ENCODE results near the gene SMARCA4.
"Not testable (repeated sequence)": the region's sequence is repeated elsewhere in the genome, so short reads cannot be mapped to it uniquely, and the experiment has no call there.

The SMARCA4 gene

GRCh38 chr19:10979951-10980381 lies 19.1 kb downstream of the SMARCA4 start:
- peak in 6 of 14 donors; percentile 4 to 70 (median 12) for DNase-seq

- DNase-seq, result peak in 1 of 14 donors; percentile 18
These were observed 20.5 kb downstream of the SMARCA4 start for GRCh38 chr19:10981252-10981895.

- no peak for DNase-seq
These were observed 22.2 kb downstream of the SMARCA4 start for GRCh38 chr19:10983026-10983425.

- no peak for DNase-seq
These were observed 23.4 kb downstream of the SMARCA4 start for GRCh38 chr19:10984166-10984735.

GRCh38 chr19:10985502-10985901 lies 24.7 kb downstream of the SMARCA4 start:
- no peak for DNase-seq

- DNase-seq, result no peak
These were observed 25.7 kb downstream of the SMARCA4 start for GRCh38 chr19:10986301-10987127.

DNA sequence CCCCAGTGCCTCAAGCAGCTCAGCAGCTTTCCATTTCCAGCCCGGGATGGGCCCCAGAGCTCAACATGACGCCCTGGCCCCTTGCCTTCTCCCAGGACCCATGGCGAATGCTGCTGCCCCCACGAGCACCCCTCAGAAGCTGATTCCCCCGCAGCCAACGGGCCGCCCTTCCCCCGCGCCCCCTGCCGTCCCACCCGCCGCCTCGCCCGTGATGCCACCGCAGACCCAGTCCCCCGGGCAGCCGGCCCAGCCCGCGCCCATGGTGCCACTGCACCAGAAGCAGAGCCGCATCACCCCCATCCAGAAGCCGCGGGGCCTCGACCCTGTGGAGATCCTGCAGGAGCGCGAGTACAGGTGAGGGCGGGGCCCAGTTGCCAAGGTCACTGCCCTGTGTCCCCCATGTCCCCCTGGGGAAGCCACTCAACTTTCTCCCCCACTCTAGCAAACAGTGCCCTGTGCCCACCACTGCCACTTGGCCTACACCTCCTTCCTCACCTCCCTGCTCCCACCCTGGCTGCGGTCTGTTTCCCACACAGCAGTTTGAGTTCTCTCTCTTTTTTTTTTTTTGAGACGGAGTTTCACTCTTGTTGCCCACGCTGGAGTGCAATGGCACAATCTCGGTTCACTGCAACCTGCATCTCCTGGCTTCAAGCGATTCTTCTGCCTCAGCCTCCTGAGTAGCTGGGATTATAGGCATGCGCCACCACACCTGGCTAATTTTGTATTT lies 26.9 kb downstream of the SMARCA4 start:
- DNase-seq, result no peak

- no peak for DNase-seq
These were observed 27.6 kb downstream of the SMARCA4 start for GRCh38 chr19:10988380-10988779.

DNA sequence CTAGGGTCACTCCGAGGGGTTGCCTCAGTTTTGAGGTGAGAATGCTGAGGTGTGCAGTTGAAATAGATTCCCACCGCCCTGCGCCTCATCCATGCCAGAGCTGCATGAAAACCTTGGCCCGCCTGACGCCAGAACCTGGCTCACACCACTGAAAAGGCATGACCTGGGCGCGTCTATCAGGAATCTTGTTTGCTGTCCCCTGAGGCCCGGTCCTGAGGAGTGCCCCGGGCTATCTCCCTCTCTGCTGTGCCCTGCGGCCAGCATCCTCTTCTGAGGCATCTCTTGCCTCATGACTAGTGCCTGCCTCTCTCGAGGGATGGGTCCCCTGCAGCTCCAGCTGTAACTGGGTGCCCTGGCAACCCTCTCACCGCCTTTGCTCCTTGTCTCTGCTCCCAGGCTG lies 28.1 kb downstream of the SMARCA4 start:
- DNase-seq, result no peak

- no peak for DNase-seq
These were observed 30.2 kb downstream of the SMARCA4 start for GRCh38 chr19:10991076-10991475.

DNA sequence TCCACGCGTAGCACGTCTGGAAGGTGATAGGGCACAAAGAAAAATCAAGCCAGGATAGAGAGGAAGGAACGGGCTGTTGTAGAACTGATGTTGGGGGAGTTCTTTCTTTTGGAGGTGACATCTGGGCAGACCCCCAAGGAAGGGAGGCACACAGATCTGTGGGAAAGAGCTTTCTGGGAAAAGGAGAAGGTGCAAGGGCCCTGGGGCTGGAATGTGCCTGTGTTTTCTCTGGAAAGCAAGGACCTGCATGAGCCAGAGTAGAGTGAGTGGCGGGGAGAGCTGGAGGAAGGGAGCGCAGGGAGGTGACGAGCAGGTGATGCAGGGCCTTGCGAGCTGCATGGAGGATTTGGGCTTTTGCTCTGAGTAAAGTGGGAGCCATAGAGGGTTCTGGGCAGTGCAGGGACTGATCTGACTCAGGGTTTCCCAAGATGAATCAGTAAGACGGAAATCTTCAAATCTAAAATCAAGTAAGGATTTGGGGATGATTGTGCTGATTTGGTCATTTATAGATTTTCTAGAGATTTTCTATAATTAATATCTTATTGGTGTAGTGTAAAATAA lies 30.8 kb downstream of the SMARCA4 start:
- no peak for DNase-seq

GRCh38 chr19:10992174-10992573 lies 31.3 kb downstream of the SMARCA4 start:
- DNase-seq, result not testable (repeated sequence)

- DNase-seq, result no peak
These were observed 35.2 kb downstream of the SMARCA4 start for GRCh38 chr19:10995926-10996600.

DNA sequence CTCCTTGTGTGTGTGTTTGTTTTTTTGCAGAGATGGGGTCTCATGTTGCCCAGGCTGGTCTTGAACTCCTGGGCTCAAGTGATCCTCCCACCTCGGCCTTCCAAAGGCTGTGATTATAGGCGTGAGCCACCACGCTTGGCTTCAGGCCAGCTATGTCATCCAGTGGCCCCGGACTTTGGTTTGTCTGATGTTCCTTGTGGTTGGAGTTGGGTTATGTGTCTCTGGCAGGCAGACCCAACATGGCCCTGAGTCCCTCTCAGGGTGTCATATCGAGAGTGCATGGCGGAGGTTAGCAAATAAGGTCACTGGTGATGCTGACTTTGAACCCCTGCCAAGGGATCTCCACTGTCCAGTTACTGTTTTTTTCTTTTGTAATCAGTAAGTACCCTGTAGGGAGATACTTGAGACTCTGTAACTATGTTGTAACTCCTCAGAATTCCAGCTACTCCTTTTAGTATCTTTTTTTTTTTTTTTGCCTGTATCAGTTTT lies 37.3 kb downstream of the SMARCA4 start:
- no peak for DNase-seq

DNA sequence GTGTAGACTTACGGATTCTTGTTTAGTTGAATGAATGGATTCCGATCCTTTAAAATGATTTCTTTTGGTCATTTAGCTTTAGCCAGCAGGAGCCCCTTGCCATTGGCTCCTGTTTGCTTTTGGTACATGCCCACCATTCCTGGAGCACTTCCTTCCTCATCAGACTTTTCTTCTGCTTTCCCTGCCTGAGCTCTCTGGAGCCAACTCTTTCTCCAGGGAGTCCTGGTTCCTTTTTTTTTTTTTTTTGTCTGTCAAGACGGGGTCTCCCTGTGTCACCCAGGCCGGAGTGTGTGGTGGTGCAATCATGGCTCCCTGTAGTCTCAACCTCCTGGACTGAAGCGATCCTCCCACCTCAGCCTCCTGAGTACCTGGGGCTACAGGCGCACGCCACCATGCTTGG lies 37.8 kb downstream of the SMARCA4 start:
- DNase-seq, result no peak

DNA sequence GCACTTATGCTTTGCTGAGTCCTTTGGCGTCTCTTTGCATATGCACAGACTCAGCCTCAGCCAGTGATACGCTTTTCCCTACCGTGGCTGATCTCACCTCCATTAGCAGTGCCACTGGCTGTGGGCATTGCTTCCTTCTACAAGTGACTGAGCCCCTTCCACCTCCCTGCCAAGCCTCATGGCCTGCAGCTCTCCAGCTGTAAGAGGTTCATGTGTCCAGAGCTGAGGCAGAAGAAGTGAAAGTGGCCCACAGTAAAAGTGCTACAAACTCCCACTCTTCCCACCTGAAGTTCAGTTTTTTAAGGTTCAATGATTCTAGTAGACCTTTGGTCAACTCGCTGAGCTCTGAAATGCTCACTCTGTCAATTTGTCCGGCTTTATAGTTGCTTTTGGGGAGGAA lies 44.7 kb downstream of the SMARCA4 start:
- no peak for DNase-seq

GRCh38 chr19:11007385-11007784 lies 46.6 kb downstream of the SMARCA4 start:
- no peak for DNase-seq

DNA sequence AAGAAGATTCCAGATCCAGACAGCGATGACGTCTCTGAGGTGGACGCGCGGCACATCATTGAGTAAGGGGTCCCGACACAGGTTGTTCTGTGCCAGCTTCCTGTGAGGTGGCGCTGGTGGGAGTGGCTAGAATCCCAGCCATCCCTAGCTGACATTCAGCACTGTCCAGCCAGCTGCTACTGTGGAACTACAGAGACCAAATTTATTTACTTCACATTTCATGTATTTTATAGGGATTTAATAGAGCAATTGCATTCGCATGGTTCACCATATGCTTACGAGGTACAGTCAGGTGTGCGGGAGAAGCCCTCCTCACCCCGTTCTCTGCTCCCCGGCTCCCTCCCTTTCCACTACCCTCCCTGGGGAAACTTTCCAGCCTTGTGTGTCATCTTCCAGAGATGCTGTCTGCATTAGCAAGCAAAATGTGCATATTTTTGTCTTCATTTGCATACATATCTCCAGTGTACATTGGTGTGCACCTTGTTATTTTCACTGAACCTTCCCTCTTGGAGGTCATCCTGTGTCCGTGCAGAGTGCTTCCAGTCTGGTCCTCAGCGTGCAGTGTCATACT lies 47.2 kb downstream of the SMARCA4 start:
- DNase-seq, result no peak

GRCh38 chr19:11010041-11010440 lies 49.2 kb downstream of the SMARCA4 start:
- DNase-seq, result no peak

DNA sequence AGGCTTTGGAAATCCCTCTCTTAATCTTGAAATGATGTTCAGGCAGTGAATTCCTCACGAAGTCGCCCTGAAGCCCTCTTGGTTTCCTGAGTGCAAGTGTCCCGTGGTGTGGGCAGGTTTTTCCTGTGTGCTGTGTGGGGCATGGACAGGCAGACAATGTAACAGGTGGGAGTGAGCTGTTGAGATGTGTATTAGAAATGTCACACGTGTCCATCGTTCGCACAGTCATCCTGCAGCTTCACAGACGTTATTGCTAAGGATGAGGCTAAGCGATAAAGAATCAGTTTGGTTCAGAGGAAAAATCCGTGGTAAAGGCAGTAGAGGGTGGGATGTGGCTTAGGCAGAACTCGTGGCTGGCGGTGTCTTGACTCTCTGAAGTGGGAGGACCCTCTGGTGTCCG lies 51.7 kb downstream of the SMARCA4 start:
- DNase-seq, result no peak

DNA sequence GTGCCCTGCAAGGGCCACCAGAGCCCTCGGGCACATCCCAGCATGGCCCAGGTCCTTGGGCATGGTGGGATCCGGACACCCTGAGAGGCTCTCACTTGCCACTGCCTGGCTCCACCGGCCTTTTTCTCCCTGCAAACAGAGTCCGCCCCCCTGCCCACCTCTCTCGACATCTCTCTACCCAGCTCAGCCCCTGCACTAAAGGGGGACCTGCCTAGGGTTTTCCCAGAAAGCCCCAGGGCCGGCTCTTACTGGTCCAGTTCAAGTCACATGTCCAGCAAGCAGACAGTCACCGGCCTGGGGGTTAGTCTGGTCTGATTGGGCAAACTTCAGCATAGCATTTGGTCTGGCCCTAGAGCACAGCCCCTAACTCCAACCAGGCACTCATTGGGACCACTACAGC lies 52.9 kb downstream of the SMARCA4 start:
- DNase-seq, result no peak
